Spinal cord (tissue), 10 donors: ENCODE data around the gene ARL4C. TPM values are rescaled to one million over a fixed set of nuclear protein-coding genes. Genes with fewer than 3 reads are reported as not detected.
"Not testable (repeated sequence)": the region's sequence is repeated elsewhere in the genome, so short reads cannot be mapped to it uniquely, and the experiment has no call there.

Source experiments
- DNase-seq, 6 donors: peaks; one replicate each; pipeline versions ENCODE4 v3.0.0 to v3.0.0-alpha.2; 2013 to 2015; ENCODE audit warnings: low spot score in 6 of 6, low read depth in 4 of 6
- H3K27ac ChIP-seq: one replicate; pipeline ENCODE4 v1.5.1; 2013; ENCODE audit warnings: low read depth, low read length, control low read depth
- H3K27me3 ChIP-seq: one replicate; pipeline ENCODE4 v1.6.1; 2013; ENCODE audit warnings: low read length; ENCODE audit not compliant: control insufficient read depth, insufficient read depth
- H3K36me3 ChIP-seq: one replicate; pipeline ENCODE4 v1.6.1; 2013; ENCODE audit warnings: low read length; ENCODE audit not compliant: control insufficient read depth, insufficient read depth
- H3K4me1 ChIP-seq: one replicate; pipeline ENCODE4 v1.6.1; 2013; ENCODE audit warnings: low read length; ENCODE audit not compliant: control insufficient read depth, insufficient read depth
- H3K4me3 ChIP-seq: one replicate; pipeline ENCODE4 v1.5.1; 2013; ENCODE audit warnings: low read depth, low read length, control low read depth
- H3K9me3 ChIP-seq: one replicate; pipeline ENCODE4 v1.6.1; 2013; ENCODE audit warnings: low read length; ENCODE audit not compliant: control insufficient read depth, insufficient read depth
- WGBS: methylation state at CpG from one replicate; pipeline ENCODE4 v1.1.5; 2013; ENCODE audit warnings: missing lambda C conversion rate; ENCODE audit not compliant: insufficient coverage; 5-methylcytosine and 5-hydroxymethylcytosine counted together
- polyA plus RNA-seq, 2 donors: library from polyadenylated mRNA; unstranded; fragments of 120-200 nt; gene quantifications; one replicate each; pipeline ENCODE4 v1.2.1, GENCODE V29; 2013; ENCODE audit not compliant: insufficient read length in 2 of 2
- total RNA-seq, 2 donors: library from RNA; depleted of rRNA in 1 of 2; stranded (reverse); fragments of 120-200 nt in 1 of 2; fragments of >200 nt in 1 of 2; gene quantifications; one replicate each; pipeline versions ENCODE4 v1.2.3 to v1.2.4, GENCODE V29; 2013 to 2014
- donor health status: healthy.

The ARL4C gene
- total and polyA plus RNA-seq, 4 donors: 19.2 to 74.4 (median 50.1) TPM

DNA sequence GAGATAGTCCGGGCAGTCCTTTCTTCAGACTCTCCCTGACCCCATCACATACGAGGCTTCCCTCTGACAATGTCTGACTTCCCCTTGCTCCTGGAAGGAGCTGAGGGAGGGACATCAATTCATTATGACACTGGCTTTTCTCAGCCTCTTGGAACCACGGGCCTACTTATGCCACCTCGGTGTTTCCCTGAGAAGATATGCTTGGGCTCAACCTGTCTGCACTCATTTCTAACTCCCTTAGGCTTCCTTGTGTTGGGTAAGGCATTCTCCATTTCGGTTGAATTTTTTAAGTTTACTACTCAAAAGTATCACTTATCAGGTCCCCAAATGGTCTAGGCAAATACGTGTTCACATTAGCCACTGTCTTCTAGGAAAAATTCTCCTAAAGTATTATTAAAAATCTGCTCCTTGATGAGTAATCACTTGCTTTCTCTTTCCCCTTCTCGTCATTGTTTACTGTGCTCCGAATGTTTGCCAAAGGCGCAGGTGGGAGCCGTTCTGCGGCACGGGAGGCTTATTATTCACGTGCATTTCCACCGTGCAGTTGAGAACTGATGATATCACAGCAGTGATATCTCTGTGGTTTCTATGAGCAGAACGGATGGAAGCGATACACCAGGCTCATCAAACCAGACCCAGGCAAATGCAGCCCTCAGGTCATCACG, 33.1 kb downstream of the ARL4C start:
- no peaks in the 10 kb centered on the region for H3K27me3 ChIP-seq
- WGBS: 81% methylated on average over 8 of the region's 17 CpGs
- peaks cover 4% of the 10 kb centered on the region for H3K4me1 ChIP-seq
- no peaks in the 10 kb centered on the region for H3K9me3 ChIP-seq
- DNase-seq: peak in 3 of 6 donors; percentile 6 to 88 (median 9)
- no peak overlapping the region for H3K4me3 ChIP-seq
- no peaks in the 10 kb centered on the region for H3K36me3 ChIP-seq
- H3K27ac ChIP-seq: no peak overlapping the region

DNA sequence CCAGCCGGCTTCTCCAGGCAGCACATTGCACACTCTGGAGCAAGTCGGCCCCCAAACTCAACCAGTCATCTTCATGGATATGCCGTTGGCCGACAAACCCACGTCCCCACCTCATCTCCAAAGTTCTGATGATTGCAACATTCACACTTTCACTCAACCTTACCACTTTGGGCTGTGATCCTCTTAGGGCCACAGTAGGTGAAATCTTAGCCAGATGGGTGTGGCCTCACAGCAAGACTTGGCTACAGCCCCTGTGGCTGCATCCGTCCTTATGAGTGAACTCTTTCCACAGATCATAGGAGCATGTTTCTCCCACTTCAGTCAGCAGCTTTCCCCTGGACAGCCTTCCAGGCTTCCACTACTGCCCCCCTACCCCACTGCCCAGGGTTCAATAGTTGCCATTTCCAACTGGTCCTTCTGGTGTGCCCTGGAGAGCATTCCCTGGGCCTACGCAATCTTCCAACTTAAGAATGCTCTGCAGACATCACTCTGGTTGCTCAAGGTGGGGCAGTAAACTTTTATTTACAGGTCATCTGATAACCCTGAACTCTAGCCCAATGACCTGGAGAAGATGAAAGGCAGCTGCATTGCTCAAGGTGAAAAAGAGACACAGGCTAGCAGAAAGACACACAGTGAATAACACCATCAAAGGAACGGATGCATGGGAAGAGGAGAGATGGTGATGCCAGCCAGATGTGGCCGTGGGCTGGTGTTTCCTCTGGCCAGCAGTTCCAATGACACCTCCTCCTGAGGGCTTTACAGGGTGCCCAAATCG, 34.5 kb downstream of the ARL4C start:
- Histone ChIP-seq H3K36me3 (no peaks in the 10 kb centered on the region), H3K4me1 (peaks cover 4% of the 10 kb centered on the region), H3K27ac (no peak overlapping the region), H3K27me3 (no peaks in the 10 kb centered on the region), H3K4me3 (no peak overlapping the region), H3K9me3 (no peaks in the 10 kb centered on the region)
- no peak for DNase-seq
- WGBS: 100% methylated on average over 7 of the region's 10 CpGs

DNA sequence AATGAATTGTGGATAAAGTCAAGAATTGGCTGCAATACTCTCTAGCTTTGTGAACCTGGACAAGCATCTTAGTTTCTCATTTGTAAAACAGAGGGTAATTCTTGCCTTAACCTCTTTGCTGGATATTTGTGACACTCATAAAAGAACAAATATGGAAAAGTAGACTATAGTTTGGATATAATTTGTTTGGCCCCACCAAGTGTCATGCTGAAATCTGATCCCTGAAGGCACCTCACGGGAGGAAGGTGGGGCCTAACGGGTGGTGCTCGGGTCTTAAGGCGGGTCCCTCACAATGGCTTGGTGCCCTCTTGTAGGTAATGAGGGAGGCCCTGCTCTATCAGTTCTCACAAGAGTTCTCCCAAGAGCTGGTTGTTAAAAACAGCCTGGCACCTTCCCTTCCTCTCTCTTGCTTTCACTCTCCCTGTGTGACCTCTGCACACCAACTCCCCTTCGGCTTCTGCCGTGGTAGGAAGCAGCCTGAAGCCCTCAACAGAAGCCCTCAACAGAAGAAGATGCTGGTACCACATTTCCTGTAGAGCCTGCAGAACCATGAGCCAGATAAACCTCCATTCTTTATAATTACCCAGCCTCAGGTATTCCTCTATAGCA, 37.4 kb downstream of the ARL4C start:
- Histone ChIP-seq H3K9me3 (no peaks in the 10 kb centered on the region), H3K36me3 (no peaks in the 10 kb centered on the region), H3K4me3 (no peak overlapping the region), H3K27me3 (no peaks in the 10 kb centered on the region), H3K27ac (no peak overlapping the region), H3K4me1 (no peaks in the 10 kb centered on the region)
- WGBS: 83% methylated on average over 5 of the region's 6 CpGs
- DNase-seq: no peak

DNA sequence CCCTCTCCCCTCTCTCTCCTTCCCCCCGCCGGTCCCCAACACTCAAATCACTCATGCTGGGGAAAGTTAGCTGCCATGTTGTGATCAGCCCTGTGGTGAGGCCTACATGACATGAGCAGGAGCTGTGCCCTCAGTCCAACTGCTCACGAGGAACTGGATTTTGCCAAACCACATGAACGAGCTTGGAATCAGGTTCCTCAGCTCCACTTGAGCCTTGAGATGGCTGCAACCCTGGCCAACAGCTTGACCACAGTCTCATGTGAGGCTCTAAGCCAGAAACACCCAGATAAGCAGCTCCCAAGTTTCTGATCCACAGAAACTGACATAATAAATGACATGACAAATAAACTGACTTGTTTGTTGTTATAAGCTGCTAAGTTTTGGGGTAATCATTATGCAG, 38.4 kb downstream of the ARL4C start:
- Histone ChIP-seq H3K27ac (no peak overlapping the region), H3K9me3 (no peaks in the 10 kb centered on the region), H3K4me3 (no peak overlapping the region), H3K27me3 (no peaks in the 10 kb centered on the region), H3K36me3 (no peaks in the 10 kb centered on the region), H3K4me1 (no peaks in the 10 kb centered on the region)
- WGBS: 96% methylated on average over 3 of the region's 4 CpGs
- no peak for DNase-seq

DNA sequence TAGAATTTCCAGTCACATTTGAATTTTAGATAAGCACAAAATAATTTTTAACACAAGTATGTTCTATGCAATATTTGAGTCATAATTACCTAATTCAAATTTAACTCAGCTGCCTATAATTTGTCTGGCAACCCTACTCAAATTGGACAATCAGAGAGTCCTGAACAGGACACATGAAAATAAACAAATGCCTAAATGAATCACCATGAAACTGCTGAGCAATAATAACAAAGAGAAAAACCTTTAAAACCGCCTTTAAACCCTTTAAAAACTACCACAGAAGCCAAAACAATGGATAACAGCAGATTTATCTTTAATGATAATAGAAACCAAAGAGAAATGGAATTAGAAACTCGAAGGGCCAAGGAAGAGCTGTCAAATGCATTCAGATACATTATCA, 39.5 kb downstream of the ARL4C start:
- Histone ChIP-seq H3K4me1 (no peaks in the 10 kb centered on the region), H3K27me3 (no peaks in the 10 kb centered on the region), H3K27ac (no peak overlapping the region), H3K4me3 (no peak overlapping the region), H3K9me3 (no peaks in the 10 kb centered on the region), H3K36me3 (no peaks in the 10 kb centered on the region)
- no peak for DNase-seq
- WGBS: no CpG with 5 or more reads among the region's 2 CpGs

DNA sequence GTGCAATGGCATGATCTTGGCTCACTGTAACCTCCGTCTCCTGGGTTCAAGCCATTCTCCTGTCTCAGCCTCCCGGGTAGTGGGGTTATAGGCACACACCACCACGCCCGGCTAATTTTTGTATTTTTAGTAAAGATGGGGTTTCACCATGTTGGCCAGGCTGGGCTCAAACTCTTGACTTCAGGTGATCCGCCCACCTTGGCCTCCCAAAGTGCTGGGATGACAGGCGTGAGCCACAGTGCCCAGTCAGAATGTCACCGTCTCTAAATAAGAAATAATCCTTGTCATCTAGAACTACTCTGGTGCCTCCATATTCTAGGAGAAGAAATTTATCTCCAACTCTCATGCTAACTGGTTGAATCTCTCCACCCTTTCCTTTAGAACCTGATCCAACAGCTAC, 41.6 kb downstream of the ARL4C start:
- H3K4me3 ChIP-seq, H3K36me3 ChIP-seq, H3K9me3 ChIP-seq, DNase-seq, H3K27ac ChIP-seq, H3K27me3 ChIP-seq, H3K4me1 ChIP-seq: not testable (repeated sequence)
- WGBS: 98% methylated on average over 6 of the region's 7 CpGs

DNA sequence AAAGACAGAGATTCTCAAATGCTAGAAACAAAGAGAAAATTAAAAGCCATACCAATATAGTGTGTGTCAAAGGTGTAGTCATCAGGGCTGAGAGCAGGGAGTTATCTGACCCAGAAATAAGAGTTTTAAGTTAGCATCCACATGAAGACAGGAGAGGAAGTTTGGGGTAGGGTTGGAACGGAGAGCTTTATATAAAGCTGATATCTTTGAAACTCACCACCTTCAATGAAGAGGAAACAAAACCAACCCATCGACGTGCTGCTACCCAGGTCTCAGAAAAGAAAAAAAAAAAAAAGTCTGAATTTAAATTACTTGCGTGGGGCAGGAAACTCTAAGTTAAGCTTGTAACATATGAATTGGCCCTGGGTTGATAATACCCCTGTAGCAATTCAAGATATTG, 42.4 kb downstream of the ARL4C start:
- no CpG with 5 or more reads among the region's 4 CpGs for WGBS

DNA sequence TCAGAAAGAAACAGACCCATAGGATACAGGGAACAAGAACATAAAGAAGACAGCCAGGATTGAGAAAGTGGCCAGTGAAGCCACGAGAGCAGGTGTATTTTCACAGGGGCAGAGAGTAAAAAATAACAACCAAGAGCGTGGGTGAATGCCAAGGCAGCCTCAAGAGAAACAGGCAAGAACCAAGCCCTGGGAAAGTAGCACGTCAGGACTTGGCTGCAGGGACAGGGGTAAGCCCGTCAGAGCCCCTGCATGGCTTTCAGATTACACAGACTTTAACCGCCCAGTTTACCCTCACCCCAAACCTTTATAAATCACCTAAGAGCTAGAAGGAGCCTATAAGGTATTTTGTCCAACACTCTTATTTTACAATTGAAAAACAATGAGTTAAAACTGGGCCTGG, 43.7 kb downstream of the ARL4C start:
- Histone ChIP-seq H3K27me3 (no peaks in the 10 kb centered on the region), H3K4me1 (peaks cover 5% of the 10 kb centered on the region), H3K36me3 (no peaks in the 10 kb centered on the region), H3K4me3 (no peak overlapping the region), H3K9me3 (no peaks in the 10 kb centered on the region), H3K27ac (no peak overlapping the region)
- no peak for DNase-seq
- WGBS: 77% methylated on average over 4 of the region's 5 CpGs

More for the DNA sequence above, 42.4 kb downstream of the ARL4C start:
- no peaks in the 10 kb centered on the region for H3K36me3 ChIP-seq
- H3K9me3 ChIP-seq: no peaks in the 10 kb centered on the region
- H3K27me3 ChIP-seq: no peaks in the 10 kb centered on the region
- H3K4me3 ChIP-seq: no peak overlapping the region
- DNase-seq: no peak
- no peak overlapping the region for H3K27ac ChIP-seq
- peaks cover 2% of the 10 kb centered on the region for H3K4me1 ChIP-seq

DNA sequence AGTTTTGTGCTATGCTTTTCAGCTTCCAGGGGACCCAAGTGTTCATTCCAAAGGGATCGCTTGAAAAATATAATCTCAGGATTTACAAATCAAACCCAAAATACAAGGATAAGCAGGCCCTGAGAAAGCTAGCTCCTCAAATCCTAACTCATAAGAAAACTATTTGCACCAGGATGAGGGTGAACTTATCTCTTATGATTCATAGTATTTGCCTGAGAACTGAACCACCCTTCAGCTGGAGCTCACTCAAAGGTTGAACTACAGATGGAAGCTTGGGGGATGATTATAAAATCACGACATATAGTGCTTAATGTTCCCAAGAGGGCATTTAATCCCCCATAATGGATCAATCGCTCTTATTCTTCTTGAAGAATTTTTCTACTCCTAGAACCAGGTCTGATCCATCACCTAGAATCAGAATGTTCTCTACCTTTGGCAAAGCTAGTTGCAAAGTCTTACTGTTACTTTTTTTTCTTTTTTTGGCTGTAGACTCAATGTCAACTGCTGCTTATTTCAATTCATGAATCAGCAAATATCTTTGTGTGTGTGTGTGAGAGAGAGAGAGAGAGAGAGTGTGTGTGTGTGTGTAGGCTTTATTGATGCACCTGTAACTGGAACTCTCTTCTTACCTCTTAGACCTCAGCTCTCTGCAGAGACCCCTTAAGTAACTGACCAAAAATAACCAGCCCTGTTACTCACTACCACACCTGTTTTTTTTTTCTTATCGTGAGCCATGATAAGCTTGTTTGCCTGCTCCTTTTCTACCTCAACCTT, 44.8 kb downstream of the ARL4C start:
- H3K4me1 ChIP-seq: peaks cover 5% of the 10 kb centered on the region
- H3K4me3 ChIP-seq: no peak overlapping the region
- WGBS: no CpG with 5 or more reads among the region's 4 CpGs
- H3K36me3 ChIP-seq: no peaks in the 10 kb centered on the region
- H3K27me3 ChIP-seq: no peaks in the 10 kb centered on the region
- no peaks in the 10 kb centered on the region for H3K9me3 ChIP-seq
- DNase-seq: no peak
- no peak overlapping the region for H3K27ac ChIP-seq
